ENCODE data around the gene MAP1LC3B. TPM values are rescaled to one million over a fixed set of nuclear protein-coding genes. Genes with fewer than 3 reads are reported as not detected.
"Not testable (repeated sequence)": the region's sequence is repeated elsewhere in the genome, so short reads cannot be mapped to it uniquely, and the experiment has no call there.

Gene MAP1LC3B
- total RNA-seq, 2 experiments from 2014 or later = 55.3 to 58.1 TPM

GRCh38 chr16:87372305-87372704 is 19.8 kb upstream of the MAP1LC3B start:
- no peak overlapping the region for H3K4me3 Mint-ChIP-seq
- H3K36me3 Mint-ChIP-seq (ENCODE audit: low read depth) = peaks cover 16% of the 10 kb centered on the region
- CTCF ChIA-PET = no interaction called here
- intact Hi-C loops (cut with micrococcal nuclease) = no loop called here
- POLR2A ChIA-PET = no interaction called here
- no peaks in the 10 kb centered on the region for H3K27me3 Mint-ChIP-seq
- DNase-seq (no peak), ATAC-seq (no peak)
- peaks cover 59% of the 10 kb centered on the region for H3K4me1 Mint-ChIP-seq (ENCODE audit: low read depth)
- TF ChIP-seq, protein P1, sequence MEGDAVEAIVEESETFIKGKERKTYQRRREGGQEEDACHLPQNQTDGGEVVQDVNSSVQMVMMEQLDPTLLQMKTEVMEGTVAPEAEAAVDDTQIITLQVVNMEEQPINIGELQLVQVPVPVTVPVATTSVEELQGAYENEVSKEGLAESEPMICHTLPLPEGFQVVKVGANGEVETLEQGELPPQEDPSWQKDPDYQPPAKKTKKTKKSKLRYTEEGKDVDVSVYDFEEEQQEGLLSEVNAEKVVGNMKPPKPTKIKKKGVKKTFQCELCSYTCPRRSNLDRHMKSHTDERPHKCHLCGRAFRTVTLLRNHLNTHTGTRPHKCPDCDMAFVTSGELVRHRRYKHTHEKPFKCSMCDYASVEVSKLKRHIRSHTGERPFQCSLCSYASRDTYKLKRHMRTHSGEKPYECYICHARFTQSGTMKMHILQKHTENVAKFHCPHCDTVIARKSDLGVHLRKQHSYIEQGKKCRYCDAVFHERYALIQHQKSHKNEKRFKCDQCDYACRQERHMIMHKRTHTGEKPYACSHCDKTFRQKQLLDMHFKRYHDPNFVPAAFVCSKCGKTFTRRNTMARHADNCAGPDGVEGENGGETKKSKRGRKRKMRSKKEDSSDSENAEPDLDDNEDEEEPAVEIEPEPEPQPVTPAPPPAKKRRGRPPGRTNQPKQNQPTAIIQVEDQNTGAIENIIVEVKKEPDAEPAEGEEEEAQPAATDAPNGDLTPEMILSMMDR (IDR thresholded peaks at IDR 0.05) = no peak
- H3K27ac Mint-ChIP-seq = no peak overlapping the region
- no peaks in the 10 kb centered on the region for H3K9me3 Mint-ChIP-seq

- ChIA-PET CTCF (no interaction called here), POLR2A (interaction anchor here (0.8 to 1.0 kb wide), 2 partner anchors 9 to 14 kb away, joined by 3 to 5 read pairs; partner anchors contain the start of gene FBXO31)
- TF ChIP-seq, protein P1 (IDR thresholded peaks at IDR 0.05) = no peak
- H3K36me3 Mint-ChIP-seq (ENCODE audit: low read depth) = peaks cover 23% of the 10 kb centered on the region
- intact Hi-C loops (cut with micrococcal nuclease) = no loop called here
- ATAC-seq (no peak), DNase-seq (no peak)
- no peak overlapping the region for H3K4me3 Mint-ChIP-seq
- H3K9me3 Mint-ChIP-seq = no peaks in the 10 kb centered on the region
- H3K27ac Mint-ChIP-seq = no peak overlapping the region
- peaks cover 46% of the 10 kb centered on the region for H3K4me1 Mint-ChIP-seq (ENCODE audit: low read depth)
- H3K27me3 Mint-ChIP-seq = no peaks in the 10 kb centered on the region
Observed at GRCh38 chr16:87374313-87374712, 17.8 kb upstream of the MAP1LC3B start.

GRCh38 chr16:87375426-87376135 is 16.6 kb upstream of the MAP1LC3B start:
- no peaks in the 10 kb centered on the region for H3K9me3 Mint-ChIP-seq
- H3K27me3 Mint-ChIP-seq = no peaks in the 10 kb centered on the region
- ATAC-seq = no peak
- intact Hi-C loops (cut with micrococcal nuclease) = no loop called here
- peaks cover 27% of the 10 kb centered on the region for H3K36me3 Mint-ChIP-seq (ENCODE audit: low read depth)
- H3K4me3 Mint-ChIP-seq = no peak overlapping the region
- H3K27ac Mint-ChIP-seq = no peak overlapping the region
- peaks cover 48% of the 10 kb centered on the region for H3K4me1 Mint-ChIP-seq (ENCODE audit: low read depth)
- POLR2A ChIA-PET = interaction anchor here (1.0 kb wide), 1 partner anchor 44 kb away, joined by 4 read pairs; no protein-coding TSS in a partner anchor
- CTCF ChIA-PET = no interaction called here
- TF ChIP-seq, protein P1 (IDR thresholded peaks at IDR 0.05) = no peak
- DNase-seq = no peak

DNA sequence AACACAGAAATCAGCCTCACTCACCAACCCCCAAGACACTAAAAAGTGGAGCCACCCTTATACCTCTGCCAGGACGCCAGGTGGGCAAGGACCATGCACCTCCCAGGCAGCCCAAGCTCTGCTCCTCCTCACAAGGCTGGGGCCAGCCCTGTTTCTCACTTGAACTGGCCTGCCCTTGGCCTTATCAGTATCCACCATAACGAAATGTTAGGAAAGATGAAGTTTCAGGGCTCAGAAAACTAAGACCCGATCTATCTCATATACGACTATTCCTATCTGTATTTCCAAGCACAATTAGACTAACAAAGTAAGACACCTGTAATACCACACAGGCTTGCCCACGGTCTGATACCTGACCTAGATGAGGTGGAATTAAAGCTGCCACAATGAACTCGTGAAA is 15.5 kb upstream of the MAP1LC3B start:
- H3K36me3 Mint-ChIP-seq (ENCODE audit: low read depth) = peaks cover 36% of the 10 kb centered on the region
- CTCF ChIA-PET = no interaction called here
- H3K9me3 Mint-ChIP-seq = no peaks in the 10 kb centered on the region

DNA sequence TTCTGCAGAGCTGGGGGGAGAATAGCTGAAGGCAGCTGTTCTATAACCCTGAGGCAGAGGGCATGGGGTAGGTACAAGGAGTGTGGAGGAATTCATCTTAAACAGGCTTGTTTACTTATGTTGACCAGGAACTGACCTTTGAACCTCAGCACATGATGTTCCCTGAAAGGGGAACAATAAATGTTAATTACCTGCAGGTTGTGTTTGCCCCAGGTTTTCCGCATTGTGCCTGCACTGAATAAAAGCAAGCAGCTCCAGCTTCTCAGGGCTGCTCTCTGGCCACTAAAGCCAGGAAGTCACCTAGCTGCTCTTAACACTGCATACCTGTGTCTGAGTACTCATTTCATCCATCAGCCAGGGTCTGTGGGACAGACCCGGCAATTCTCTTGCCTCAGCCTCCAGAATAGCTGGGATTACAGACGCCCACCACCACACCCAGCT is 12.8 kb upstream of the MAP1LC3B start:
- H3K27me3 Mint-ChIP-seq; ATAC-seq; H3K4me3 Mint-ChIP-seq; H3K27ac Mint-ChIP-seq; CTCF ChIA-PET; H3K9me3 Mint-ChIP-seq; intact Hi-C loops (cut with micrococcal nuclease); POLR2A ChIA-PET; DNase-seq: not testable (repeated sequence)
- Mint-ChIP-seq H3K36me3 (ENCODE audit: low read depth) (peaks cover 32% of the 10 kb centered on the region), H3K4me1 (ENCODE audit: low read depth) (peaks cover 52% of the 10 kb centered on the region)

More for the DNA sequence above, 15.5 kb upstream of the MAP1LC3B start:
- DNase-seq = no peak
- H3K27me3 Mint-ChIP-seq = no peaks in the 10 kb centered on the region
- POLR2A ChIA-PET = no interaction called here
- ATAC-seq = no peak
- intact Hi-C loops (cut with micrococcal nuclease) = no loop called here
- TF ChIP-seq, protein P1 (IDR thresholded peaks at IDR 0.05) = no peak
- peaks cover 52% of the 10 kb centered on the region for H3K4me1 Mint-ChIP-seq (ENCODE audit: low read depth)
- no peak overlapping the region for H3K27ac Mint-ChIP-seq
- no peak overlapping the region for H3K4me3 Mint-ChIP-seq

All from activated CD8-positive, alpha-beta T cell treated with anti-CD3 and anti-CD28 coated beads for 36 hours (primary cell).